ENCODE data around the gene FAM219A.

FAM219A gene

DNA sequence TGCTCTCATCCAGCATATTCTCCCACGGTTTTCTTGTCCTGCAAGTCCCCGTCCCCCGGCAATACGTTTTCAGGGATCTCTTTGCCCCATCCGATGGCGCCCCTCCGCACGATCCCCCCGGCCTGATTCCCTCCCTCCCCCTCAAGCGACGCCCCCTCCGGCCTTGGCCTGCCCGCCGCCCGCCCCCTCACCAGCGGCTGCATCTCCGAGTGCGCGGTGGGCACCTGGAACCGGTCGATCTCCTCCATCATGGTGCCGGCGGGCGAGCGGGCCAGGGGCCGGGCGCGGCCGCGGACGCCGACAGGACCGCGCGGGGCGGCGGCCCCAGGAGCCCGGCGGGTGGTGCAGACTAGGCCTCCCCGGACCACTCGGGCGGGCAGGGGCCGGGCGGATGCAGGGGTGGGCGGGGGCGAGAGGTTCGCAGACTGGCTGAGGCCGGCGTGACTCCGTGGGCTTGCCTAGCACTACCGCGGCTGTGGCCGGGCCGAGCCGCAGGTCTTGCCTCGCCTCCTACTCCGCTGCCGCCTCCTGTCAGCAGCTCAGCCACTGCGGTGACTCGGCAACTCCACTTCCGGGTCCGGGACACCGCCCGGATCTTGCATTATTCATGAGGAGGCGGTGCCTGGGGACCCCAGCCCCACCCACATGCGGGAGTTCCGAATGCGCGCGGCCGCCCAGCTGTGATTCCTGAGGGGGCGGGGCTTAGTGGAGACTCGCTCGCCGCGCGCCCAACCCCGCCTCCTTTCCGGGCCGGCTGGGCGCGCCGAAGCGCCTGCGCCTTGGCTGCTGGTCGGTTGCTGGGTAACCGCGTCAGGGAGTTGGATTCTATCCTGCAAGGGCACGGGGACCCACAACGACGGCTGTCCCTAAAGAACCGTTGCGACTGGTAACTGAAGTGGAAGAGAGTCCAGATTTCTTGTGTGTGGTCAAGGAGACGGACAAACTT, at the start of gene FAM219A, which contains the start of gene DNAI1:
Gene FAM219A, minus strand, starts transcription at position 558 of the 946 bp plus-strand sequence. Its CDS starts 307 bp downstream, at position 251.
Gene DNAI1, plus strand, starts transcription at position 793 of the 946 bp plus-strand sequence. CDS start 201 bp downstream, outside the sequence.
- peak; percentile 97 for DNase-seq

DNA sequence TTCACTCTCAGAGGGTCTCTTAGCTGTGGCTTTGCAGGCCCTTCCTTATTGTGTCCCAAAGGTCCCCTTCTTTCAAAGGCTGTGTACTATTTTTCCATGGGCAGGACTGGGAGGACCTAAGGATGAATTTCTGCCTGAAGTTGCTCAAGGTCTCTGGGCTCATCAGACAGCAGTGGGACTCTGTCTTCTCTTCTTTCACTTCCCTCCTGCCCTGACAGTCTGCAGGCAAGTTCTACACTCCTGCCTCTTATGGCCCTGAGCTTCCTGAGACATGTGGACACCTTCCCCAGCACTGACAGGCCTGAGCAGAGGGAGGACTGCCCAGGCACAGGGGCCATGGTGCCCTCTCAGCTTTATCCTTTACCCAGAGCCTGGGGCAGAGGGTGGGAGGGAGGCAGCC, 49.6 kb upstream of the FAM219A start:
- no peak for DNase-seq

DNA sequence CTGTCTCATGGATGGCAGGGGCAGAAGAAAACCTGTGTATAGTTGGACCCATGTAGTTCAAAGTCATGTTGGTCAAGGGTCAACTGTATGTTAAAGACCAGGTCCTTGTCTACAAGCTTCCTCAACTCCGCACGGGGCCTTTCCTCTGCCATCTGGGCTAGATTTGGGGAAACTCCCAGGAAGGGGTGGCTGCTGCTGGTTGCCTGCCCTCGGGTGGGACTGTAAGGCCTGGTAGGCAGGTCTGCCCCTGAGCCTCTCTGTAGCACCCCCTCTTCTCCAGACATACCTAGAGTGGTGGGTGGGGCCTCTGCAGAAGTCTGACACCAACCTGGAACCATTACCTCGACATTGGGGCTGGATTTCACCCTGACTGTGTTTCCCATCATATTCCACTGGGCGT, 49.2 kb upstream of the FAM219A start:
- DNase-seq = no peak

- DNase-seq = no peak
Observed at GRCh38 chr9:34506623-34507022, 48.3 kb upstream of the FAM219A start.

GRCh38 chr9:34505370-34506120, 47.2 kb upstream of the FAM219A start:
- no peak for DNase-seq

DNA sequence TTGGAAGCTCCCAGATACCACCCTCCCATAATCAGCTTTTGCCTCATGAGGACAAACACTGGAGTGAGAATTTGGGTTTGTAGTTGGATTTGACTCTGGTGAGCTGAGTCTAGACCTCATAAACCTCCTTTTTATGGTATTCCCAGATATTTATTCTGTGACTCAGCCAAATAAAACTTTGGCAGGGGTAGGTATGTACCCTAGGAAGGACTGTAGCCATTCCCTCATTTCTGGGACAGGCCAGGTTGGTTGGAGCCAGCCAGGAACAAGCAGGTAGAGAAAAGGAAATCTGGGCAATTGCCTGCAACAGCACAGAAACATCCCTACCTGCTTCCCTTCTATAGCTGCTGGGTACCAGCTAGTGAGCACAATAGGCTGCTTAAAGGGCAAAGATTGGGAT, 45.0 kb upstream of the FAM219A start:
- DNase-seq = no peak

DNA sequence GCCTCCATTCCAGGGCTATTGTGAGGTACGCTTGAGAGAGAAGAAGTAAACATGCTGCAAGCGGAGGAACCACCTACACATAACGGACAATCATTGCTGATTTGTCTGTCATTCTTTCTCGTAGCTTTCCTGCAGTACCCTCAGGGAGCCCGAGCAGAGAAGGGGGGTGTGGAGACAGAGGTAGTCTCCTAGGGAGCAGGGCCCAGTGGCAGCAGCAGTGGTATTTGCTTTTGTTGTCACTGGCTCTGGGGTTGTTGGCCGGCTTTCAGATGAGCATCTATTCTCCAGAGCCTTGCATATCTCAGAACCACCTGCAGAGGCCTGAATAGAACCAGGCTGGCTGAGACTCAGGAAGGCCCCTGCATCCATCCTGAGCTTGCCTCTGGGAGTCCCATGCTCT, 44.5 kb upstream of the FAM219A start:
- DNase-seq = no peak

DNA sequence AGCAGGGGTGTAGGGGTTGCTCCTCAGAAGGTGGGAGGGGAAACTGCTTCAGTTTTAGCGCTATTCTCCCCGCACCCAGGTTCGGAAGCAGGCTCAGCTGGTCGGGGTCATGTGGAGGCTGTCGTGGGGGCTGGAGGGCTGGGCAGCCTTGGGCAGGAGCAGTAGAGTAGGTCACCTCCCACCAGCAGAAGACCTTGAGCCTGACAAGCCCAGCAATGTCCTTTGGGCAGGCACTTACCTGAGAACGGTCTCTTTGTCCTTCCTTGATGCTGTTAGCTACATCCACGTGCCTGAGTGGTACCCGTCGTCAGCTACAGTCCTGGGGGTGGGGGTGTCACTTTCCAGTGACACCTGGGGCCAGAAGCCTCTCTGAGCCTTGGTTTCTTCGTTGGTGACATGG, 44.1 kb upstream of the FAM219A start:
- no peak for DNase-seq

- DNase-seq = no peak
Observed at GRCh38 chr9:34501889-34502425, 43.6 kb upstream of the FAM219A start.

- no peak for DNase-seq
Observed at GRCh38 chr9:34501372-34501771, 43.0 kb upstream of the FAM219A start.

DNA sequence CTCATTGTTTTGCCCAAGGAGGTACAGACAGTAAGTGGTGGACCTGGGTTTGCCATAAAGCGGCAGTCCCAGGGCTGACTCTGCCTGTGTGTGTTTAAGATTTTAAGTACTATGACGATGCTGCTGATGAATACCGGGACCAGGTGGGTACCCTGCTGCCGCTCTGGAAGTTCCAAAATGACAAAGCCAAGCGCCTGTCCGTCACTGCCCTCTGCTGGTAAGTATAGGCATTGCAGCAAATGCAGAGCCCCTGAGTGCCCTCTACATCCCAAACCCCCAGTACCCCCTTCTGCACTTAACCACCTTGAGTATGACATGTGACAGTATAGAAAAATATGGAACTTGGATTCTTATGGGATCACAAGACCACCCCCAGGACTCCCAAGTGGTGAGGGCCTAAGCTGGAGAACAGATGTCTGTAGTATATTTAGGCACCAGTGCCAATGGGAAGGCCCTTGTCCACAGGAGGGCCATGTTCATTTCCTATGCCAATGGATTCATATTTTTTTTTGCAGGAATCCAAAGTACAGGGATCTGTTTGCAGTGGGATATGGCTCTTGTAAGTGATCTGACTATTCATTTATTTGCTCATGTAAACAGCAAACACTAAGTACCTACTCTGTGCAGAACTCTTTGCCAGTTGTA, 42.4 kb upstream of the FAM219A start:
- peak; percentile 54 for DNase-seq

DNA sequence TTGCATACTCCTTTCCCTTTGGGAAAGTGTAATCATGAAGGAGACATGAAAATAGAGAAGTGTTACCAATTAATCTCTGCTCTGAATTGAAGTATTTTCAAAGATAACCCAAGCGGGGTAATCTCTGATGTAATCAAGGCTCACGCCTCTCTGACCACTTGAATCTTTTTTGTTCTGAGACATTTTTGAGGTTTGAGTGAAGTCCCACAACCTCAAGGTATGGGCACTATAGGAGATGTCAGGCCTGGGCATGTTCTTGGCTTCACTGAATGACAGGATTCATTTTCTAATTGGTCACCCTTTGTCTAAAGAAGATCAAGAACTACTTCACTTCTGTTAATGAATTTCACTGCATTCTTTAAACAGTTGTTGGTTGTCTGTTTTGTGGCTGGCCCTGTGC, 40.7 kb upstream of the FAM219A start:
- DNase-seq = no peak

DNA sequence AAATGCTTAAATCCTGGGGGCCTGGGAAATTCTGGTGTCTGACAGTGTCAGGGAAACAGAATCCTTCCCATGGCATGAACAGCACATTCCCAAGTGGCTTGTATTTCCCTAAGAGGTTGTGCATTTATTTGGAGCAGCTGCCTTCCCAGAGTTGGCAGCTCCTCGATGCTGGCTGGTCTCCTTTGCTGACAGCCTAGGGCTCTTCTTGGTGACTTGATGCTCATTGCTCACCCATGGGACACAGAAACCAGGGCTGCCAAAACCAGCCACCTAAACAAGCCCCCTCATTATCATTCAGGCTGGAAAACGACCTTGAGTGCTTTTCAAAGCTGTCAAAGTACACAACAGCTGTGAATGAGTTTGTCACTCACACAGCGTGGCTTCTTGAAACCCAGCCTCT, 40.2 kb upstream of the FAM219A start:
- no peak for DNase-seq

- DNase-seq = no peak
Observed at GRCh38 chr9:34496149-34496712, 37.9 kb upstream of the FAM219A start.

DNA sequence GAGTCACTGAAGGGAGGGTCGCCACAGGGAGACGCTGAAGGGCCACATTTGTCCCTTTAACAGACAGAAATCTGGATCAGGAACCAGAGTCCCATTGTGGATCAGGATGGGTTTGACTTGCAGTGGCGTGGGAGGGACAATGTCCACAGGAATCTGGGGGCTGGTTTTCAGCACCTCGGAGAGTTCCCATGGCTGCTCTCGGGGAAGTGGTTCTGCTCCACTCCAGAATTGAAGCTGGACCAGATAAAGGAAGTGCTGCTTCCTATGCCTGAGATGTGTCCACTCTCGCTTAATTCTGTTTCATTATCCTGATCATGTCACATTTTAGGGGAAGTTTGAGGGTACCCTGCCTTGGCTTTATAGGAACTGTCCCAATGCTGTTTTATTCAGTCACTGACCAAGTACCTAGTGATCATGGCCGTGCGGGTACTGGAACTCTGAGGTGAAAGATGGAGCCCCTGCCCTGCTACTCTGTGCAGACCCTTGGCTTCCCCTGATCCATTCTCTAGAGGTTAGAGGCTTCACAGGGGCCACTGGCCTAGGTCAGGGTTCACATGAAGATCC, 35.7 kb upstream of the FAM219A start:
- DNase-seq = peak; percentile 29

DNA sequence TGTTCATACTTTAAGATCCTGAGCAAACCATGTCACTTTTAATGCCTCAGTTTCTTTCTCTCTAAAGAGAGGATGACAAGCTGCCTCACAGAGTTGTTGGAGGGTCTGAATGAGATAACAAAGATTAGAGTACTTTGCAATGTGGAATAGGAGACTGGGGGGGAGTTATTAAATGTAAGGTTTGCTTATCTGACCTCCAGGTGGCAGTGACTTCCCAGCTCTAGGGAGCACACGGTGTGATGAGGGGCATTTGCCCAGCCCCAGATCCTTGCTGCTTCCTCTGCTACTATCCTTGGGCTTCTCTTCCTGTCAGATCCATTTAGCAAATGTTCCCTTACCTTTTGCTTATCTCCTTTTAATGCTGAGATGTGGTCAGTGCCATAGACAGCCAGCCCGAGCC, 33.7 kb upstream of the FAM219A start:
- no peak for DNase-seq

GRCh38 chr9:34491596-34491995, 33.2 kb upstream of the FAM219A start:
- DNase-seq = no peak

DNA sequence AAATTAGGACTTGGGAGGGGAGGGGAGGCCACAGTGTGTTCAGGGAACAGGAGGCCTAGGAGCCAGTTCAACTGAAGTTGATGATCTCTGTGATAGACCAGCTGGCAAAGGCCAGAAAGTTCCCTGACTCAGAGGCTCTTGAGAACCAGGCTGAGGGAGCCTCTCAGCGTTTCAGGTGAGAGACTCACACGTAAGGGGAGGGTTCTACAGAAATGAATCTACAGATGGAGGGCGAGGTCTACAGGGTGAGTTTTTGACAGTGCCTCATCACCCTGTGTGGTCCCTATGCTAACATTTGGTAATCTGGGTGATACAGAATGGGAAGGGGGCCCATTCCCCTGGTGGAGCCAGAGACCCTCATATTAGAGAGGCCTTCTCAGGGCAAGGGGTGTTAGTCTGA, 32.4 kb upstream of the FAM219A start:
- no peak for DNase-seq

- no peak for DNase-seq
Observed at GRCh38 chr9:34490360-34490759, 32.0 kb upstream of the FAM219A start.

DNA sequence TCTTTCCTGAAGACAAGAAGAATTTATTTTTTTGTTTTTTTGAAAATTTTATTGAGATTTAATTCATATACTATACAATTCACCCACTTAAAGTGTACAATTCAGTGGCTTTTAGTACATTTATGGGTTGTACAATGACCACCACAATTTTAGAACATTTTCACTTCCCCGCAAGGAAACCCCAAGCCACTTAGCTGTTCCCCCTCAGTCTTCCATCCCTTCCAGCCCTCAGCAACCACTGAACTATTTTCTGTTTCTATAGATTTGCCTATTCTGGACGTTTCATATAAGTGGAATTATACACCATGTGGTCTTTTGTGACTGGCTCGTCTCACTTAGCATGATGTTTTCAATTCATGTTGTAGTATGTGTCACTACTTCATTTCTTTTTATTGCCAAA, 28.2 kb upstream of the FAM219A start:
- DNase-seq = no peak

DNA sequence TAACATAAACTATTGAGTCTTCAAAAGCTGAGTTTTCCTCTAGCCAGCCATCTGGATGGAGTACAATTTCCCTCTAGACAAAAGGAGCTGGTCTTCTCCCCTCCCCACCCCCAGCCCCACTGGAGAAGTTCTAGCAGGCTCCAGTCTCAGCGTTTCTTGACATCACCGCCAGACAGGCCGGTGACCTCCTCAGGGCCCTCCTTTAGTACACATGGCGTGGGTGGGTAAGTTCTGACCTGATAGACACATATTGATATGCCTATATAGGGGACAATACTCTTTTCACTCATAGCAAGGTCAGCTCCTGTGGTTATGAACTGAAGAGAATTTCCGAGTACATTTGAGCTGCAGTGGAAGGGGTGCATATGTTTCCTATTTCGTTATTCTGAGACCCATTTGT, 27.5 kb upstream of the FAM219A start:
- no peak for DNase-seq

DNA sequence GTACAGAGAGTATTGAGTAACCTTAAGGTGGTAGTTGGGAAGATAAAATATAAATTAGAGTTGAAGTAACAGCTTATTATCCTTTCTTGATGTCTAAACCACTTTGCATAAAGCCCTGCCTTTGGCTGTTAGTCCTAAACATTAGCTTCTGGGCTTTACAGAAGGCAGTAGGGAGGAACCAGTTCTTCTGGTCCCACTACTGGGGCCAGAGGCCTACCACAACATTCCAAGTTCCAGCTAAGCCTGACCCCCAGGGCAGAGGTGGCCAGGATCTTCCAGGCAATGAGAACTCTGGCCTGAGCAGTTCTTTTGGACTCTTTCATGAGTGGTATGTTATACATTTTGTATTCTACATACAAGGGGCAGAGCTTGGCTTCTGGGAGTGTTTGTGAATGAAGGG, 26.3 kb upstream of the FAM219A start:
- no peak for DNase-seq
